Measurements from ENCODE around the gene CCSER1. TPM values are rescaled to one million over a fixed set of nuclear protein-coding genes. Genes with fewer than 3 reads are reported as not detected.
"Not testable (repeated sequence)": the region's sequence is repeated elsewhere in the genome, so short reads cannot be mapped to it uniquely, and the experiment has no call there.

The CCSER1 gene
- total RNA-seq, 1 experiment from 2014 or later, result not detected

DNA sequence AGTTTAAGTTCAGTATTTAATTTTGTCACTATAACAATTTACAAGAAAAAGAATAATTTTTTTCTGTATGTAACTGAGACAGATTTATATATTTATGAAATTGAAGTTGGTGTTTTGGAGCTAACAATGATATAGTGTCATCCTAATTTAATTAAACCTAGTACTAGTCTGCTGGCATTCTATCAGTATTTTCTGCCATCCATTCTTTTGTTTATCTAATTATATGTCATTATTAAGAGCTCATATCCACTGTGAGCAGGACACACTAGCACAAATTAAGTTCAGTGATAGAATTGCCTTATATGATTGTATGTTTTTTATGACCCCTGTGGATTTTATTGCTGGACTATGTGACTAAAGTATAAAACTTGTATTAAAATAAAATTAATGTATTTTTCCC lies 996.5 kb downstream of the CCSER1 start:
- DNase-seq (ENCODE audit: low read depth), result no peak

DNA sequence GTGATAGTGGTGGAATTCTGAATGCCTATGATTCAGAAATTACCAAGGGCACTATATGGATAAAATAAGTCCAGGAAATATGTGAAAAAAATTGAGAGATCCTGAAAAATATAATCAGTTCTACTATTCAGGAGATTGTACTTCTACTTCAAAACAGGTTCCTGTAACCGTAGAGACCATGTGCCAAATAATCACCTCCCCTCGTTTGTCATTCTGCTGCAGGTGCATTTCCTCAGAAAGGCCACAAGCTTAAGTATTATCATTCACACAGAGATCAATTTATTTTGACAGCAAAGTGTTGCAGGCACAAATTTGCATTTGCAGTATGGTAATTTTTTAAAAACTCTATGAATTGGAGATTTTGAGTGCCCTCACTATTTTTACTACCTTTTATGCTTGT lies 1000.0 kb downstream of the CCSER1 start:
- DNase-seq (ENCODE audit: low read depth), result no peak

DNA sequence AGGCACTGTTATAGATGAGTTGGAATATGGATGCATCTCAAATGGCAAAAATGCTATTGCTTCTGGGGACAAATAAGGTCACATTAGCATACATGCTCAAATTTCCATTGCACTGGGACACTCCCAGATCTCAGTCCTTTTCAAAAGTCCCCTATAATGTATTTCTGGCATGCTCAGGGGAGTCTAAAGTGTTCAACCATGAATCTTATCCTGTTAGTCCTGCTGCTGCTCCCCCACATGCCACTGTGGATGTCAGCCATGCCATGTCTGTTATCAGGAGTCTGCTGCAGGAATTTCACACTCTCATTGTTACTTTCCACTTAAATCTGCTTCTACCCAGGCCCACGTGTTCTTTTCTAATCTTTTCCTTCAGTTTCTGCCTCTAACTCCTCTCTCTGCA lies 1000.6 kb downstream of the CCSER1 start:
- no peak for DNase-seq (ENCODE audit: low read depth)

GRCh38 chr4:91128519-91128918 lies 1001.3 kb downstream of the CCSER1 start:
- no peak for DNase-seq (ENCODE audit: low read depth)

GRCh38 chr4:91147067-91147466 lies 1019.9 kb downstream of the CCSER1 start:
- DNase-seq (ENCODE audit: low read depth), result no peak

GRCh38 chr4:91154041-91154440 lies 1026.8 kb downstream of the CCSER1 start:
- not testable (repeated sequence) for DNase-seq (ENCODE audit: low read depth)

- not testable (repeated sequence) for DNase-seq (ENCODE audit: low read depth)
These were observed 1040.9 kb downstream of the CCSER1 start for GRCh38 chr4:91167864-91168653.

GRCh38 chr4:91170768-91171167 lies 1043.6 kb downstream of the CCSER1 start:
- DNase-seq (ENCODE audit: low read depth), result no peak

DNA sequence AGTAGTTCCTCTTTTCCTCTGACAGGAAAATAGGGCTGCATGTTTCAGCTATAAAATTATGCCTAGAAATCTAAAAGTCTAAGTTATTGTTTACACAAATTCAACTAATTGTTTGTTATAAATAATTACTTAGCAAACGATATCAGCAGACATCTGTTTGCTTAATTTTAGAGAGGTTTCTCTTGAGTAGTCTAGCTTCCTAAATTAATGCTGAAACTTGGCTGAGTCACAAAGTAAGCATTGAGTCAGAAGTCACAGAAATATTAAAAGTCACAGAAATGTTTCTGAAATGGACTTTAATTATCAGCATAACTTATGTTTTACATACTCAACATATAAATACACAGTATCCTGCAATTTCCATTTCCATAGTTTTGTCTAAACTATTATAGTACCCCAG lies 1044.0 kb downstream of the CCSER1 start:
- peak; percentile 1 for DNase-seq (ENCODE audit: low read depth)

- DNase-seq (ENCODE audit: low read depth), result not testable (repeated sequence)
These were observed 1057.9 kb downstream of the CCSER1 start for GRCh38 chr4:91185061-91185460.

- DNase-seq (ENCODE audit: low read depth), result peak; percentile 49
These were observed 1071.8 kb downstream of the CCSER1 start for GRCh38 chr4:91198951-91199350.

DNA sequence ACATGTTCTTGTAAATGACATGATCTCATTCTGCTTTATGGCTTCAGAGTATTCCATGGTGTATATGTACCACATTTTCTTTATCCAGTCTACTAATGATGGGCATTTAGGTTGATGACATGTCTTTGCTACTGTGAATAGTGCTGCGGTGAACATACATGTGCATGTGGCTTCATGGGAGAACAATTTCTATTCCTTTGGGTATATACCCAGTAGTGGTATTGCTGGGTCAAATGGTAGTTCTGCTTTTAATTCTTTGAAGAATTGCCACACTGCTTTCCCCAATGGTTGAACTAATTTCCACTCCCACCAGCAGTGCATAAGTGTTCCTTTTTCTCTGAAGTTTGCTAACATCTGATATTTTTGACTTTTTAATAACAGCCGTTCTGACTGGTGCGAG lies 1080.3 kb downstream of the CCSER1 start:
- DNase-seq (ENCODE audit: low read depth), result no peak

DNA sequence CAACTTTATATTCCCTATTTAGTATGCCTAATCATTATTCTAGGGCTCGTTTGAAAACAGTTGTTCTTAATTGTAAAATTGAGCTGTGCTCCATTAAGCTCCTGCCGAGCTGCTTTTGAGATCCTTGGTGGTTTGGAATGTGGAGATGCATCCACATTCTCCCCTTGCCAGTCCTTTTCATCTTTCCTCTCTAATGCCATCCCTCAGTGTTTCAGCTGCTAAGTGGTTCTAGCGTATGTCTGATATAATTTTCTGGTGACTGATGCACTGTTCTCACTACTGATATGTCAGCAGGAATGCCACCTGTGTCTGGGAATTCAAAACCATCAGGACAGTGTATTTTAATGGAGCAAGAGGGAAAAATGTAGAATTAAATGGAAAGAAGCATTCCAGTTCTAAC lies 1085.0 kb downstream of the CCSER1 start:
- no peak for DNase-seq (ENCODE audit: low read depth)

GRCh38 chr4:91217831-91218403 lies 1090.7 kb downstream of the CCSER1 start:
- not testable (repeated sequence) for DNase-seq (ENCODE audit: low read depth)

DNA sequence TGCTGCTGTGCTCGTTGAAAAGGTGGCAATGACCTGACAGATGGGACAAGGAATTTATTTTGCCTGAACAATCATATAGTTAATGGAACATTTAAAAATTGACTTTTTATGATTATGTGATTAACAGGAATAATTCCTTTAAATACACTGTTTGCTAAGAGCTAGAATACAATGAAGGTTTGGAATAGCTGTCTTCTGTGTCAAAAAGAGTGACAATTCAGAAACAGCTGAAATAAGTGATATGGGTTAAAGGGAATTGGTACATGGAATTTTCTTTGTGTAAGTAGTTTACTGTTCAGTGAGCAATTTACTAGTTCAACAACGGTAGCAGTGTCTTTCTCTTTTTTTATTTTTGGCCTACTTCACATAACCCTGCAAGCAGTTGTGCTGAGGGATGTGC lies 1093.1 kb downstream of the CCSER1 start:
- no peak for DNase-seq (ENCODE audit: low read depth)

DNA sequence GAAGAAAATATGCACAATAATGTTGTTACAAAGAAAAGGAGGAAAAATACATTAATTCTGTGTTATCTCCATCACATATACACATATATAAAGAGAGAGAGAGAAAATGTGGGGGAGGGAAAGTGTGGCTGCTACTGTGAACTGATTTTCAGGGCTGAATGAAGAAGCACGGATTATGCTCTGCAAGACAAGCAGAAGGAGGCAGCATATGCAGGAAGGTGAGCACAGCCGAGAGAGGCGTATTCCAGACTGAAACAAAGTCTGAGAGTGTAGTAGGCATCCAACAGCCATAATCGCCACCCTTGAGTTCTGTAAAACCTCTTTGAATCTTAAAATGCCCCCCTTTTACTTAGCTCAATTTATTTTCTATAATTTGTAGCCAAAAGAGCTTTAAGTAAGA lies 1094.8 kb downstream of the CCSER1 start:
- DNase-seq (ENCODE audit: low read depth), result no peak

DNA sequence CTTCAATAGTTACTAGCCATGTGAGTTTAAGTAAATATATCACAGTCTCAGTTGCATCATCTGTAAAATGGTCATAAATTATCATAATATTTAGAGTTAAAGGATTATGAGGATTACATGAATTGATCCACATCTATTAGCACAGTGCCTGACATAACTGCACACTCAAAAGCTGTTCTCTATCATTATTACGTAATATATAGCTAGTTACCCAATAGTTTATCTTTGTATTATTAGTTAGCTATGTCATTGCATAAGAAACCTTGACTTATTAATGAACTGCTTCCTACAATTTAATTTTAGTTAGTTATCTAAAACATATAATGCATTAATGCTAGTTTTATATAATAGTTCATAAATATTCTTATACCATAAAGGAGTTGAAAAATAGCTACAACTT lies 1099.7 kb downstream of the CCSER1 start:
- no peak for DNase-seq (ENCODE audit: low read depth)

DNA sequence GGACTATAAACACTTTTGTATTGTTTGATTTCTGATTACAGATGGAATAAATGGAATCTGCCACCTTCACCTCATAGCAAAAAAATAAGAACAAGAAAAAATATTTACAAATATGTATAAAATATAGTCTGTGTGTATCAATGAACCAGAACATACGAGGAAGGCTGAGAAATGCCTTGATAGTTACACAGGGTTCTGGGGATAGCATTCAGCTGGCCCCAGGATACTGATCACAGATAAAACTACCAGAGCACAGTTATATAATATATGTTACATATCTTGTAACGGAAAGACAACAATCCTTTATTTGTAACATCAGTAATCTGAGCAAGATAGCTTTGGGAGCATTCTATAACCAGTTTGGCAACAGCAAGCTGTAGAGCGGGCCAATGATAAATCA lies 1101.5 kb downstream of the CCSER1 start:
- no peak for DNase-seq (ENCODE audit: low read depth)

DNA sequence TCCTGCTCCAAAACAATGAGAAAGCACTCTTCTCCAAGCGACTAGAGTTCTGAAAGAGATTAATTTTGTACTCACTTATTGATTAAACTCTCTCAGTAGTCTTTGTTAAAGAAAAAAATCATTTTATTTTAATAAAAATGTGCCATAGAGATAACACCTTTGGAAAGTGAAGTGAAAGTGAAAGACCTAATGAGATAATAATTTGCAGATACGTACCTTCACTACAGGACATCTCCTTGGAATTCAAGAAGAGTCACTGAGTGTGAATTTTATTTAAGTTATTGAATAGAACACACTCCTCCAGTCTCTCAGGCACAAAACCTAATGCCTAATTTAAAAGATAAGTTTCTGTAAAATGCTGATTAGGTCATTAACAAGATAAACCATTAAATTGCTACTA lies 1106.0 kb downstream of the CCSER1 start:
- no peak for DNase-seq (ENCODE audit: low read depth)

GRCh38 chr4:91243132-91243531 lies 1115.9 kb downstream of the CCSER1 start:
- DNase-seq (ENCODE audit: low read depth), result peak; percentile 26

- no peak for DNase-seq (ENCODE audit: low read depth)
These were observed 1128.8 kb downstream of the CCSER1 start for GRCh38 chr4:91256043-91256442.

DNA sequence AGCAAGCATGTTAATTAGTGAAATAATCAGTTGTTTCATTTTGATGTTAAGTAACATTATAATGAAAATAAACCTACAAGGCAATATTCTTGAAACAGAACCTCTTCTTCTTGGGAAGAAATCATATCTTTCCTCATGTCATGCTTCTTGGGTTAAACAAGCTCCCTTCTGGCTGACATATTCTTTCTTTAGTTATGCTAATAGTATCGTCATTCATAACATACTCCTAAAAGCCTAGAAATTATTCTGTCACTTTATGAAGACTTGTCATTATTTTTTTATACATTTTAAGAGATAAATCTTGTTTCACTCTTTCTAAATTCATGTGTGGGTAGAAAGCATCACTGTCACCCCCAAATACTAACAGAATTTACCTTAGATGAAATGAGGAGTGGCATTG lies 1129.6 kb downstream of the CCSER1 start:
- DNase-seq (ENCODE audit: low read depth), result no peak

DNA sequence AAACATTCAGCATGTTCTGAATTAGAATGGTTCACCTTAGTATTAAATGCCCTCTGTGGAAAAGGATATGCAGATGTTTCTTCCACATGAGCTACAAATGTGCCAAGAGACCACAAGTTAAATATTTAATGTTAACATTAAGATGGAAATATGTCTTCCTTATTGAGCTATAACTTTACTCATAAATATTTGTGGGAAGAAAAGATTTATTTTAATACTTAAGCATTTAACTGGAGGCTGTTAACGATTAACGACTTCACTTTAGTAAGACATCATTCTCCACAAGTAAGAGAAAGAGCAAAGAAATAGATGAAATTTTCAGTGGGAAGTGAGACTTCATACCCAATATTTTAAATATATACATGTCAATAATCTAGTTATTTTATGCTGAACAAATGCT lies 1130.5 kb downstream of the CCSER1 start:
- DNase-seq (ENCODE audit: low read depth), result no peak

Data from LHCN-M2 (cell line).